HG03439 (cell line): ENCODE measurements around the gene MTFR1L.
"Not testable (repeated sequence)": the region's sequence is repeated elsewhere in the genome, so short reads cannot be mapped to it uniquely, and the experiment has no call there.

Experiments used
- ATAC-seq: cut with Tn5 transposase; IDR thresholded peaks from one replicate; pipeline ENCODE4 v1.9.1; 2021; ENCODE audit warnings: mild to moderate bottlenecking, moderate library complexity; ENCODE audit not compliant: unreplicated experiment

The MTFR1L gene

GRCh38 chr1:25821630-25822091 is 1.9 kb downstream of the MTFR1L start:
- ATAC-seq: no peak

GRCh38 chr1:25825605-25826004 is 5.9 kb downstream of the MTFR1L start:
- ATAC-seq: no peak

GRCh38 chr1:25826571-25826970 is 6.8 kb downstream of the MTFR1L start:
- ATAC-seq: no peak

- ATAC-seq: no peak
Observed at GRCh38 chr1:25828491-25828890, 8.7 kb downstream of the MTFR1L start.

- no peak for ATAC-seq
Observed at GRCh38 chr1:25829046-25829445, 9.3 kb downstream of the MTFR1L start.

GRCh38 chr1:25831569-25832196 is 11.9 kb downstream of the MTFR1L start:
- no peak for ATAC-seq

GRCh38 chr1:25832336-25833037 is 12.7 kb downstream of the MTFR1L start:
- no peak for ATAC-seq

GRCh38 chr1:25833158-25833557 is 13.4 kb downstream of the MTFR1L start:
- no peak for ATAC-seq

GRCh38 chr1:25834894-25835293 is 15.1 kb downstream of the MTFR1L start:
- no peak for ATAC-seq

- ATAC-seq: no peak
Observed at GRCh38 chr1:25836695-25837094, 16.9 kb downstream of the MTFR1L start.

- ATAC-seq: no peak
Observed at GRCh38 chr1:25837262-25837875, 17.6 kb downstream of the MTFR1L start.

- not testable (repeated sequence) for ATAC-seq
Observed at GRCh38 chr1:25839808-25840207, 20.1 kb downstream of the MTFR1L start.

GRCh38 chr1:25843483-25843882 is 23.7 kb downstream of the MTFR1L start:
- ATAC-seq: no peak

- ATAC-seq: no peak
Observed at GRCh38 chr1:25844536-25845337, 25.0 kb downstream of the MTFR1L start.

GRCh38 chr1:25845664-25846063 is 25.9 kb downstream of the MTFR1L start:
- ATAC-seq: no peak

GRCh38 chr1:25847929-25848328 is 28.2 kb downstream of the MTFR1L start:
- no peak for ATAC-seq

- no peak for ATAC-seq
Observed at GRCh38 chr1:25848531-25848930, 28.8 kb downstream of the MTFR1L start.

GRCh38 chr1:25854554-25854953 is 34.8 kb downstream of the MTFR1L start:
- ATAC-seq: no peak

- ATAC-seq: no peak
Observed at GRCh38 chr1:25856856-25857255, 37.1 kb downstream of the MTFR1L start.

- ATAC-seq: no peak
Observed at GRCh38 chr1:25858494-25858893, 38.7 kb downstream of the MTFR1L start.
